ENCODE data around the gene TMEM131L.
A peak's percentile ranks its signal among the peaks of the same experiment; 100 is the strongest.

TMEM131L gene

GRCh38 chr4:153472122-153473037, 6.2 kb downstream of the TMEM131L start:
- DNase-seq (ENCODE audit: low read depth) = no peak

GRCh38 chr4:153474251-153474650, 8.1 kb downstream of the TMEM131L start:
- no peak for DNase-seq (ENCODE audit: low read depth)

DNA sequence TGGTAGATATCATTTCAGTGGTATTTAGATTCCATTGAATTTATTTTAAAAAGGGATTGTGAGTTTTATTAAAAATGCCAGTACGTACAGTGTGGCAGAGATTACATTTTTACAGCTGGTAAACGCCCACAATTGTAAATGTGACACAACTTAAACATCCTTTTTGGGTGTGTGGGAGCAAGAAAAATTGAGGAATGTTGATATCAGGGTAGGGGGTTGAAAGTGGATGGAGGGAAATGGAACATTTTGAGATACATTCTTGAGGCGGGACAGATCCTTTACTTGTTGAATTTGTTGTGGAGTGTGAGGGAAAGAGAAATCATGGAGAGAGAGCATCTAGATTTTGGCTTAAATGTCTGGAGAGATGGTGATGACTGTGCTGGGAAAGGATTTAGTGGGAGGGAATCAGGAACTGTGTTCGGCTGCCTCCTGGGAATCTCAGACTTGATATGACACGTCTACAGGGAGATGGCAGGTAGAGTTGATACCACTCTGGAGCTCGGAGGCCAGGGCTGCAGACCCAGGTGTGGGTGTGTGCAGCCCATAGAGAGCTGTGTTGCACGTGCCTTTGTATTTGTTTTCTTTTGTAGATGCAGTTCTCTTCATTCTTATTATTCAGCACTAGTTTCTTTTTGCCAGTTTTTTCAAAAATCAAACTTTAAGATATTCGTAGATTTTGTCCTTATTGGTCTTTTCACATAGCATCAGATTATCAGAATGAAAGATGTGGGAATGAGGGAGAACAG, 10.8 kb downstream of the TMEM131L start:
- DNase-seq (ENCODE audit: low read depth) = no peak

- no peak for DNase-seq (ENCODE audit: low read depth)
These were observed 12.9 kb downstream of the TMEM131L start for GRCh38 chr4:153479101-153479500.

DNA sequence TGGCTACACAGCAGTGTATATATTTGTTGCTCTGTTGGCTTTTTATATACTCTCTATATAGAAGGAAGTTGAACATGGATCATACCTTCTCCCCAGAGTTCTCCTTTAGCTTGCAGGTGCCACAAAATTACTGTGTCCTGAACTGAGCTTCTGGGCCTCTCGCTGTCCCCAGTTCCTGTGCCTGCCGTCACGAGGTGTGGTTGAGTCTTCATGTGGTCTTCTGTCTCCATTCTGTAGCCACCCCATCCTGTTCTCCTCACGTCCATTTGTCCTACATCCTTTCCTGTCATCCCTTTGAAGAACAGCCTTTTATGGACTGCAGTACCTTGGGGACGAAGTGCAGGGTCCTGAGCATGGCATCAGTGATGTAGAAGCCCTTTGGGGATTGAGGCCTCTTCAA, 14.5 kb downstream of the TMEM131L start:
- DNase-seq (ENCODE audit: low read depth) = no peak

GRCh38 chr4:153481478-153481877, 15.3 kb downstream of the TMEM131L start:
- DNase-seq (ENCODE audit: low read depth) = no peak

GRCh38 chr4:153483432-153484418, 17.6 kb downstream of the TMEM131L start:
- no peak for DNase-seq (ENCODE audit: low read depth)

DNA sequence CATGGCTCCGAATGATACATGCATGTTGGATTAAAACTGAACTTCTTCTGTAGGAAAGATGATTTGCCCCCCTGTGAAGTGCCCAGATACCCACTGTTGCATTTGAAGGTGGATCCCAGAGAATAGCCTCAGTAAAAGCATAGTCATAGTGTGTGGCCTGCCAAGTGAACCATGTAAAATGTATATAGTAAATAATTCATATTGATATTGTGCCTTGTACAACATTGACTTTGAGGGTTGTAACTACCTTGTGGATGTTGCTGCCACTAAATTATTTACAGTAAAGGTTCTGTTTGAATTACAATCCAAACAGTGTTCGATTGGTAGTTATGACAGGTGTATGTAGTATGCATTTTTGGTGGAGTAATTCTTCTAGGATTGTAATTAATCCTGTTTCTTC, 19.2 kb downstream of the TMEM131L start:
- no peak for DNase-seq (ENCODE audit: low read depth)

- no peak for DNase-seq (ENCODE audit: low read depth)
These were observed 19.7 kb downstream of the TMEM131L start for GRCh38 chr4:153485860-153486259.

DNA sequence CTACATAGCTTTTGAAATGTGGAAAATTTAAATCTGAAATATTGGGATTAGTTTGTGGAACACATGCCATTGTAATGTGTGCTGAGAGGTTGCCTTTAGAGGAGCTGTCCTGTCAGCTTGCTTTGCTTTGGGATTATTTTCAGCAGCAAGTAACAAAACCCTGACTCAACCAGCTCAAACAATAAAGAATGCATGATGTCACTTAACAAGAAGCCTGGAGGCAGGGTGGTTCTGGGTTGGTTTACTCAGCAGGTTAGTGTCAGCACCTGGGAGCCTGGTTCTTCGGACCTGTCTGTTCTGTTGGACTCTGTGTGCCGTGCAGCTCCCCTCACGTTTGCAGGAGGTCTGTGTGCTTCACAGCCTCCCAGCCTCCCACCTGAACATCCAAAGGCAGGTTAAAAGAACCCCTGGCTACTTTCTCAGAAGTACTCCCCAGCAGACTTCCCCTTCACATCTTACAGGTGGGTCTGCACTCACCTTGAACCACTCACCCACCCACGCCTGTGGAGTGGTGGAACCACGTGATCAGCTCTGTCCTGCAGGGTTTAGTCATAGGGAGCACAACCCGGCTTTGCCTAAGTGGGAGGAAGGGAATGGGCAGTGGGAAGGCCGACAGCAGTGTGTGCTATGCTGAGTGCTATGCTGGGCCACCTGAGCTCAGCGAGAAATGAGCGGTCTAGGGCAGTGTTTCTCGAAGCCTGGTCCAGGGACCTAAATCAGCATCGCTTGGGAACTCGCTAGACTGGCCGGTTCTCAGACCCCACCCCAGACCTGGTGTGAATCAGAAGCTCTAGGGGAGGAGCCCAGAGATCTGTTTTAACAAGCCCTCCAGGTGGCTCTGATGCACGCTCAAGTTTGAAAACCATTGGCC, 20.4 kb downstream of the TMEM131L start:
- DNase-seq (ENCODE audit: low read depth) = peak; percentile 51

GRCh38 chr4:153488006-153488891, 22.1 kb downstream of the TMEM131L start:
- DNase-seq (ENCODE audit: low read depth) = no peak

DNA sequence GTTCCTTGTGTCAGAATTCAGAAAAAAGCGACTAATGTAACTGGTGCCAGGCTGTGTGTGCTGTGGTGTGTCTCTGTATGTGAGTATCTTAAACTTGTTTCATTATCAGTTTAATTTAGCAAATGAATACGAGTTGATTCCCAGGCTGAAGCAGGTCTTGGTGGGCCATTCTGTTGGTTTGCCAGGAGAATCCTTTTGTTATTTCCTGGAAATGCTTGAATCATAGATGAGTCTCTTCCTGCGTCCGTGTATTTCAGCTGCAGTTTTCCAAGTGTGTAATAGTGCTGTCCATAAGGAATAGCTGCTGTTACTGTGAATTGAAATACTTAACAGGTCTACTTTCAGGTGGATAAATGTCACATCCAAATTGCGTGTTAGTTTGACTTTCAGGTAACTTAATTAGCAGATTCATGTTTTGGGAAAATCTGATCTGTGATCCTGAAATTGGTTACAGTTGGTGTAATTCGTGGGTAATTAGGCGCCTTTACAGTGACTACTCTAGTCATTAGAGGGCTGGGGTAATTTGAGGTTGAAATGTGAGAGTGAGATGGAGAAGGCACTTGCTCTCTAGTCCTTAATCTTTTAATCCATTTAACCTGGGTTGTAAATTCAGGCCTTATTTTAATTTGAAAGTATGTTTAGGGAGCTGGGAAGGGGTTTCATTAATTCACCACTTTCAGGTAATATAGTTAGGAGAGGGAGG, 23.8 kb downstream of the TMEM131L start:
- DNase-seq (ENCODE audit: low read depth) = no peak

DNA sequence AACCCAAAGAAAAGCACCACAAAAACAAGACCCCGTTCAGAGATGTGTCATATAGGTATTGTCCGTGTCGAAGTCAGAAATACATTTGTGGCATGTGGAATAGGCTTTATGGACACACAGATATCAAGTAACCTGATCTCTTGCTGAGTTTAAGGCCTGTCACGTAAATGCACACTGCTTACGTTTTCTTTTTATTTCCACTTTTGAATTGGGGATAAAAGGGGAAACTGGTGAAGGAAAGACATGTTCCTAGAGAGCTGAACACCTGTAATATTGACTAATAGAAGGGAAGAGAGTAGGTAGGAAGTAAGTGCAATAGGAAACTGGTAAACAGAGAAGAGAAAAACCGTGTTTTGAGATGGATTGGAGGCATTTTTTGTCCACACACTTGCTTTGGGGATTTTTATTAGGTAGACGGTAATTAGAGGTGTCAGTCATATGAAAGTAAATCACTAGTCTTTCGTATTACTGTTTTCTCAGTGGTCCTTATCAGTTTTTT, 24.9 kb downstream of the TMEM131L start:
- DNase-seq (ENCODE audit: low read depth) = no peak

GRCh38 chr4:153494562-153494961, 28.4 kb downstream of the TMEM131L start:
- DNase-seq (ENCODE audit: low read depth) = no peak

DNA sequence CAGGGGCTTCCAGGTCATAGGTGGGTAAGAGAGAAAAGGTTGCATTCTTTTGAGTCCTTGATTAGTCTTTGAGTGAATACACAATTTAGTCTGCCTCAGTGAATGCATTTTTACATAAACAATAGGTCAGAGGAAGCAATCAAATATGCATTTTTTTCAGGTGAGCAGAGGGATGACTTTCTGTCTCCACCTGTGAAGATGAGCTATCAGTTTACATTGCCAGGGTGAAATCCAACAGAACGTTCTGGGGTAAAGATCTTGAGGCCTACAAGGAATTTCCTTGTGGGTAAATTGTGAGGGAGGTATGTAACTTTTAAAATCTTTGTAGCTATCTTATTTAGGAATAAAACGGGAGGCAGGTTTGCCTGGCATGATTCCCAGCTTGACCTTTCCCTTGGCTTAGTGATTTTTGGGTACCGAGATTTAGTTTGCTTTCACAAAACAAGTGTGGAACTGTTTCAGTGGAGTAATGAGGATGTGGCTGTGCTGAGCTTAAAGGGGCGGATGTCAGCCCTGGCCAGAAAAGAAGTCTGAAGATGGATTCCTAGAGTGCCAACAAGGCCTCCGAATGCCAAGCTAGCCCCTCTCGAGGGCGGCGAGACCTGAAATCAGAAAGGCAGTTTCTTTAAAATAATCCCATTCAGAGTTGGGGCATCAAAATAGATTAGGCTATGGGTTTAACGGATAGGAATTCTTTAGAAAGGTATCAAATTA, 29.5 kb downstream of the TMEM131L start:
- no peak for DNase-seq (ENCODE audit: low read depth)

DNA sequence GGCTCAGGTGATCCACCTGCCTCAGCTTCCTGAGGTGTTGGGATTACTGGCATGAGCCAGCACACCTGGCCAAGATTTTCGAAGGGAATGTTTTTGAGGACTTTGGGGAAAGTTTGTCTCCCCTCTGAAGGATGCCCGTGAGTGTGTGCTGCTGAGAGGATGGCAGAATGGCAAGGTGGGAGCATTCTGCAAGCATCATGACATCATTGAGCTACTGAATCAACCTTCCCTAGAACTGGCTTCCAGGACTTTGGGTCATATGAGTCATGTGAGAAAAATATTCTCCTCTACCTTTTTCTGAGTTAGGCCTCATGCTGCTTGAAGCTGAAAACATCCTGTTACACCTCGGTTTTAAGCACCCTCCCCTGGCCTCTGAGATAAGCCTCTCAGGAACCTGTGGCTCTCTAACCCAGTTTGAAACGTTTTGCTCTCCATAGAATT, 31.0 kb downstream of the TMEM131L start:
- DNase-seq (ENCODE audit: low read depth) = no peak

DNA sequence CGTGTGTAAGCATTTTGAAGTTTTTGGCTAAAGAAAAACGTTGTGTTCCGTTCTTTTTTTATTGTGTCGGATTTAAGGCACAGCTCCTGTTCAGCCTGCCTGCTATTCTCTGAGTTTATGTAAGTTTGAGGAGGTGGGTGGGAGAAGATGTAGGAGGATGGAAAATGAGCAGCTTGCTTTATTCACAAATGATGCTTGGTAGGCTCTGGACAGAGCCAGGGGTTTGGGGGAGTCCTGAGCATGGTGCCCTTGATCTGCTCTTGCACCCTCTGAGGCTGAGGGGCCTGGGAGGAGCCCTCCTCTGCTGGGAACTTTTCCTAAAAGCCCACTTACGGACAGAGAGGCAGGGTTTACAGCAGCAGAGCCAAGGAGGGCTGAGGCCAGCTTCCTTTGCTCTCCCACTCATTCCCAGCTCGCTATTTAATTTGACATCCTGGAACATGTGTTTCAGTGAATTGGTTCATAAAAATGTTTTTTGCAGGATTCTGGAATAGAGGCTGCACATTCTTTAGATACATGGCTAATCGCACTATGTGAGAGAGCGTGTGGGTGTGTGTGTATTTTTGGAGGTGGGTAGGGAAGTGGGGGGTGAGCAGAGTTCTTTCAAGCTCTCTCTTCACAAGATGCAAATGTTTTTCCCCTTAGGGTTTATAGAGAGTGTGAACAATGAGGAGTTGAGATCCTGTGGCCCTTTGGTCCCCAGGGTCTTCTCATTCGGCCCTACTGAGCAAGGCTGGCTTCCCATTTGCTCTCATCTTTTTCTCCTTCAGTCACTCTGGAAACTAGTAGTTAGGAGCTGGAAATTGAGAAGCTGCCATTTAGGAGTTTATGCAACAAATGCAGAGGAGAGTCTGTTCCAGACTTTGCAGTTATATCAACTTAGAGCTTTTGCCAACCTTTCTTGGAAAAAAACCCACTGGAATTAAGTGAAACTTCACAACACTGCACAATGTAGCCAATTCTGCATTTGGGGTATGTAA, 32.1 kb downstream of the TMEM131L start:
- no peak for DNase-seq (ENCODE audit: low read depth)
